ENCODE measurements around the gene ADAMTS14. TPM values are rescaled to one million over a fixed set of nuclear protein-coding genes. Genes with fewer than 3 reads are reported as not detected.

ADAMTS14 gene
- polyA plus RNA-seq, 1 donor: 7.2 TPM

DNA sequence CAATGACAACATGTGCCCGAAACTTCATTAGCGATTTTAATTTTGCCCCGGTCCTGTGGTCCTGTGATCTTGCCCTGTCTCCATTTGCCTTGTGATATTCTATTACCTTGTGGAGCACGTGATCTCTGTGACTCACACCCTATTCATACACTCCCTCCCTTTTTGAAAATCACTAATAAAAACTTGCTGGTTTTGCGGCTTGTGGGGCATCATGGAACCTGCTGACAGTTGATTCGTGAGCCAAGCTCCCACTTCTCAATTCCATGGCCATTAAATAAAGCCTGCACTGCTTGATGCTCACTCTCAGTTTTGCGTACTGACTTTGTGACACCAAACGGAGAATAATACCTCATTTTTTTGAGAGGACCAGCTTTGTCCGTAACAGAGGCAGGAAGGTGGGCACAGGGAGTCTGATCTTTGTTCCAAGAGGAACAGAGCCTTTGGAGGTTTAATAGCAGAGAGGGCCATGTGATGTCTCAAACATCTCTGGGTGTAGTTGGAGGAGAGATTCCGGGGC lies 3.8 kb upstream of the ADAMTS14 start:
- no peak for DNase-seq
- peaks cover 8% of the 10 kb centered on the region for H3K4me1 ChIP-seq (ENCODE audit: control insufficient read depth, insufficient read depth, low read length)
- no peak overlapping the region for H3K27ac ChIP-seq (ENCODE audit: low read length)
- H3K27me3 ChIP-seq (ENCODE audit: control insufficient read depth, insufficient read depth, low read length): peaks cover 26% of the 10 kb centered on the region
- H3K4me3 ChIP-seq (ENCODE audit: low read length): no peak overlapping the region
- H3K36me3 ChIP-seq (ENCODE audit: control insufficient read depth, insufficient read depth, low read length): no peaks in the 10 kb centered on the region
- H3K9me3 ChIP-seq (ENCODE audit: control insufficient read depth, low read depth, low read length): no peaks in the 10 kb centered on the region
- WGBS (ENCODE audit: insufficient coverage, low lambda C conversion rate): no CpG with 5 or more reads among the region's 10 CpGs

GRCh38 chr10:70669015-70669414 lies 3.3 kb upstream of the ADAMTS14 start:
- Histone ChIP-seq H3K4me3 (ENCODE audit: low read length) (no peak overlapping the region), H3K27me3 (ENCODE audit: control insufficient read depth, insufficient read depth, low read length) (peaks cover 30% of the 10 kb centered on the region), H3K36me3 (ENCODE audit: control insufficient read depth, insufficient read depth, low read length) (no peaks in the 10 kb centered on the region), H3K4me1 (ENCODE audit: control insufficient read depth, insufficient read depth, low read length) (peaks cover 8% of the 10 kb centered on the region), H3K27ac (ENCODE audit: low read length) (no peak overlapping the region), H3K9me3 (ENCODE audit: control insufficient read depth, low read depth, low read length) (no peaks in the 10 kb centered on the region)
- DNase-seq: no peak

GRCh38 chr10:70669732-70670317 lies 2.5 kb upstream of the ADAMTS14 start:
- Histone ChIP-seq H3K27ac (ENCODE audit: low read length) (no peak overlapping the region), H3K36me3 (ENCODE audit: control insufficient read depth, insufficient read depth, low read length) (no peaks in the 10 kb centered on the region), H3K4me3 (ENCODE audit: low read length) (no peak overlapping the region), H3K9me3 (ENCODE audit: control insufficient read depth, low read depth, low read length) (no peaks in the 10 kb centered on the region), H3K4me1 (ENCODE audit: control insufficient read depth, insufficient read depth, low read length) (peaks cover 2% of the 10 kb centered on the region), H3K27me3 (ENCODE audit: control insufficient read depth, insufficient read depth, low read length) (peaks cover 35% of the 10 kb centered on the region)
- WGBS (ENCODE audit: insufficient coverage, low lambda C conversion rate): 92% methylated on average over 2 of the region's 7 CpGs
- no peak for DNase-seq

DNA sequence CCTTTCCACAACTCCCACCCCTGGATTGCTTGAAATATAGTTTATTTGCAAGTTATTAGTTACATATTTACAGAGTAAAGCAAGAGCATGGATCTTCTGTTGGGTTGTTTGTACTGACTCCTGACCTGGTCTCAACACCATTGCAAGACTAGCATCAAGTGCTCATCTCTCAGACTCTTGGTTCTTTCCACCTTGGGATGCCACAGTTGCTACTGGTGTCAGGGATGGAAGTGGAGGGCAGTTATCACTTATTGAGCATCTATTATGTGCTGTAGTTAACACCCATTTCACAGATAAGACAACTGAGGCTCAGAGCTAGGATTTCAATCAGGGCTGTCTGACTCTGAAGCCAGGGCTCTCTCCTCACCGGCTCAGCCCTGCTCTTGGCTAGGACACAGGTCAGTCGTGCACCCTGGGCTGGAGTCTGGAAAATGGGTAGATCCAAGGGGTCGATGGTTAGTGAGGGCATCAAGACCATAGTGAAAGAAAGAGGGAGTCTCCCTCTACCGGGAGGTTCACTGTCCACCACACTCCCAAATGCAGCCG lies 614 bp upstream of the ADAMTS14 start:
- H3K36me3 ChIP-seq (ENCODE audit: control insufficient read depth, insufficient read depth, low read length): no peaks in the 10 kb centered on the region
- H3K27ac ChIP-seq (ENCODE audit: low read length): peak overlapping the region; percentile 56
- no CpG with 5 or more reads among the region's 5 CpGs for WGBS (ENCODE audit: insufficient coverage, low lambda C conversion rate)
- no peak for DNase-seq
- no peaks in the 10 kb centered on the region for H3K4me1 ChIP-seq (ENCODE audit: control insufficient read depth, insufficient read depth, low read length)
- no peaks in the 10 kb centered on the region for H3K9me3 ChIP-seq (ENCODE audit: control insufficient read depth, low read depth, low read length)
- H3K27me3 ChIP-seq (ENCODE audit: control insufficient read depth, insufficient read depth, low read length): peaks cover 38% of the 10 kb centered on the region
- peak overlapping the region; percentile 42 for H3K4me3 ChIP-seq (ENCODE audit: low read length)

DNA sequence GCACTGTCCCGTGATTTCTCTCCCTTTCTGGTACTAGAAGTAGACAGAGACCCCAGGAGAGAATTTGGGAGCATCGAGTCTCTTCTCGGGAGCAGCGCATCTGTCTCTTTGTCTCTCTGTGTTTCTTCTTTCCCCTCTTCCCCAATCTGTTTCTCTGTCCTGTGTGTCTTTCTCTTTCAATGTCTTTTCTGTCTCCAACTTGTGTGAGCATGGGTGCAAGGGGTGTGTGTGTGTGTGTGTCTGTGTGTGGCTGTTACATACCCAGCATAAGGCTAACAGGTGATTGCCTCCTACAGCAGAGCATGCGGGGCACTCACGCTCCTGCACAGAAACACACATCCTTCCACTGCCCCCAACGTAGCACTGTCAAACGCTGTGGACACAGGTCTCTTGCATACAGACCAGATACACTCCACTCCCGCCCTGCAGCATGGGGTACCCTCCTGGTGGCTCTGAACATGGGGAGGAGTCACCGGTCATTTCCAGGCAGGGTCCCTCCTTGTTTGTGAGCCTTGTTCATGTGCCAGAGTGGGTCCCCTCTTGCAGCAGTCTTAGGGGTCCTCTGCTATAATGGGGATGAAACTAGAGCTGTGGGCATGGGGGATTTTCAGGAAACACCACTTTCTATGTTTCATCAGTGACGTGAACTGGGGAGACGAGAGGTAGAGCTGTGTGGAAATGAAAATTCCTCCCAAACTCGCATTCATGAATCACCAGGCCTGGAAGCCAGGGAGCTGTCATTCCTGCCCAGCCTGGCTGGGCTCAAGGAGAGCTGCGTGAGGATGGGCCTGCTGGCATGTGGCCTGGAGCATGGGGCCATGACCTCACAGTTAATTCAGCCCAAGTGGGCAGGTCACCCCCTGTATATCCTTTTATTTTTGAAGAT lies 980 bp downstream of the ADAMTS14 start:
- Histone ChIP-seq H3K27ac (ENCODE audit: low read length) (peak overlapping the region; percentile 51), H3K4me3 (ENCODE audit: low read length) (peak overlapping the region; percentile 30)
- 50% methylated on average over 2 of the region's 14 CpGs for WGBS (ENCODE audit: insufficient coverage, low lambda C conversion rate)

GRCh38 chr10:70673929-70674559 lies 1.7 kb downstream of the ADAMTS14 start:
- no peaks in the 10 kb centered on the region for H3K9me3 ChIP-seq (ENCODE audit: control insufficient read depth, low read depth, low read length)
- peaks cover 38% of the 10 kb centered on the region for H3K27me3 ChIP-seq (ENCODE audit: control insufficient read depth, insufficient read depth, low read length)
- H3K27ac ChIP-seq (ENCODE audit: low read length): no peak overlapping the region
- peaks cover 17% of the 10 kb centered on the region for H3K4me1 ChIP-seq (ENCODE audit: control insufficient read depth, insufficient read depth, low read length)
- no CpG with 5 or more reads among the region's 11 CpGs for WGBS (ENCODE audit: insufficient coverage, low lambda C conversion rate)
- no peak overlapping the region for H3K4me3 ChIP-seq (ENCODE audit: low read length)
- no peak for DNase-seq
- H3K36me3 ChIP-seq (ENCODE audit: control insufficient read depth, insufficient read depth, low read length): peaks cover 2% of the 10 kb centered on the region

More for the DNA sequence above, 980 bp downstream of the ADAMTS14 start:
- peaks cover 2% of the 10 kb centered on the region for H3K36me3 ChIP-seq (ENCODE audit: control insufficient read depth, insufficient read depth, low read length)
- H3K4me1 ChIP-seq (ENCODE audit: control insufficient read depth, insufficient read depth, low read length): peaks cover 11% of the 10 kb centered on the region
- no peaks in the 10 kb centered on the region for H3K9me3 ChIP-seq (ENCODE audit: control insufficient read depth, low read depth, low read length)
- peaks cover 38% of the 10 kb centered on the region for H3K27me3 ChIP-seq (ENCODE audit: control insufficient read depth, insufficient read depth, low read length)
- no peak for DNase-seq

GRCh38 chr10:70674560-70675495 lies 2.5 kb downstream of the ADAMTS14 start:
- no CpG with 5 or more reads among the region's 24 CpGs for WGBS (ENCODE audit: insufficient coverage, low lambda C conversion rate)
- H3K4me1 ChIP-seq (ENCODE audit: control insufficient read depth, insufficient read depth, low read length): peaks cover 17% of the 10 kb centered on the region
- no peaks in the 10 kb centered on the region for H3K9me3 ChIP-seq (ENCODE audit: control insufficient read depth, low read depth, low read length)
- H3K36me3 ChIP-seq (ENCODE audit: control insufficient read depth, insufficient read depth, low read length): peaks cover 2% of the 10 kb centered on the region
- no peak overlapping the region for H3K27ac ChIP-seq (ENCODE audit: low read length)
- no peak overlapping the region for H3K4me3 ChIP-seq (ENCODE audit: low read length)
- peaks cover 37% of the 10 kb centered on the region for H3K27me3 ChIP-seq (ENCODE audit: control insufficient read depth, insufficient read depth, low read length)
- no peak for DNase-seq

GRCh38 chr10:70675496-70676161 lies 3.3 kb downstream of the ADAMTS14 start:
- Histone ChIP-seq H3K4me1 (ENCODE audit: control insufficient read depth, insufficient read depth, low read length) (peaks cover 17% of the 10 kb centered on the region), H3K9me3 (ENCODE audit: control insufficient read depth, low read depth, low read length) (no peaks in the 10 kb centered on the region), H3K27ac (ENCODE audit: low read length) (no peak overlapping the region), H3K4me3 (ENCODE audit: low read length) (no peak overlapping the region), H3K36me3 (ENCODE audit: control insufficient read depth, insufficient read depth, low read length) (peaks cover 2% of the 10 kb centered on the region), H3K27me3 (ENCODE audit: control insufficient read depth, insufficient read depth, low read length) (peaks cover 31% of the 10 kb centered on the region)
- WGBS (ENCODE audit: insufficient coverage, low lambda C conversion rate): no CpG with 5 or more reads among the region's 14 CpGs
- DNase-seq: no peak

GRCh38 chr10:70676511-70676910 lies 4.2 kb downstream of the ADAMTS14 start:
- DNase-seq: no peak
- Histone ChIP-seq H3K27ac (ENCODE audit: low read length) (no peak overlapping the region), H3K4me3 (ENCODE audit: low read length) (no peak overlapping the region), H3K27me3 (ENCODE audit: control insufficient read depth, insufficient read depth, low read length) (peaks cover 26% of the 10 kb centered on the region), H3K9me3 (ENCODE audit: control insufficient read depth, low read depth, low read length) (no peaks in the 10 kb centered on the region), H3K4me1 (ENCODE audit: control insufficient read depth, insufficient read depth, low read length) (peaks cover 17% of the 10 kb centered on the region), H3K36me3 (ENCODE audit: control insufficient read depth, insufficient read depth, low read length) (peaks cover 2% of the 10 kb centered on the region)
- no CpG with 5 or more reads among the region's 6 CpGs for whole genome bisulfite sequencing (ENCODE audit: insufficient coverage, low lambda C conversion rate)
